Cardiac fibroblast (primary cell): Measurements from ENCODE around the gene ARL5C.
"Not testable (repeated sequence)": the region's sequence is repeated elsewhere in the genome, so short reads cannot be mapped to it uniquely, and the experiment has no call there.

Experiments used
- DNase-seq, 2 donors: peaks; one replicate each; pipeline versions ENCODE4 v3.0.0 to v3.0.0-alpha.2; 2010; ENCODE audit warnings: low read depth in 2 of 2
- H3K4me3 ChIP-seq, 2 donors: replicated peaks in 1 of 2; 1 replicate in 1 of 2; 2 replicates in 1 of 2; pipeline ENCODE4 v1.5.1; 2011; ENCODE audit warnings: low read depth in 2 of 2, low read length in 2 of 2, mild to moderate bottlenecking in 2 of 2, moderate library complexity in 1 of 2
- TF ChIP-seq, protein P1 (sequence below): IDR thresholded peaks from one replicate; pipeline ENCODE4 v1.5.1; 2011; ENCODE audit warnings: low read depth, mild to moderate bottlenecking, low read length, inconsistent platforms

The ARL5C gene

GRCh38 chr17:39122991-39123390 lies 43.0 kb downstream of the ARL5C start:
- no peak overlapping the region for H3K4me3 ChIP-seq
- DNase-seq: no peak
- TF ChIP-seq, protein P1, sequence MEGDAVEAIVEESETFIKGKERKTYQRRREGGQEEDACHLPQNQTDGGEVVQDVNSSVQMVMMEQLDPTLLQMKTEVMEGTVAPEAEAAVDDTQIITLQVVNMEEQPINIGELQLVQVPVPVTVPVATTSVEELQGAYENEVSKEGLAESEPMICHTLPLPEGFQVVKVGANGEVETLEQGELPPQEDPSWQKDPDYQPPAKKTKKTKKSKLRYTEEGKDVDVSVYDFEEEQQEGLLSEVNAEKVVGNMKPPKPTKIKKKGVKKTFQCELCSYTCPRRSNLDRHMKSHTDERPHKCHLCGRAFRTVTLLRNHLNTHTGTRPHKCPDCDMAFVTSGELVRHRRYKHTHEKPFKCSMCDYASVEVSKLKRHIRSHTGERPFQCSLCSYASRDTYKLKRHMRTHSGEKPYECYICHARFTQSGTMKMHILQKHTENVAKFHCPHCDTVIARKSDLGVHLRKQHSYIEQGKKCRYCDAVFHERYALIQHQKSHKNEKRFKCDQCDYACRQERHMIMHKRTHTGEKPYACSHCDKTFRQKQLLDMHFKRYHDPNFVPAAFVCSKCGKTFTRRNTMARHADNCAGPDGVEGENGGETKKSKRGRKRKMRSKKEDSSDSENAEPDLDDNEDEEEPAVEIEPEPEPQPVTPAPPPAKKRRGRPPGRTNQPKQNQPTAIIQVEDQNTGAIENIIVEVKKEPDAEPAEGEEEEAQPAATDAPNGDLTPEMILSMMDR: no peak

GRCh38 chr17:39121919-39122318 lies 44.0 kb downstream of the ARL5C start:
- H3K4me3 ChIP-seq, DNase-seq: not testable (repeated sequence)

DNA sequence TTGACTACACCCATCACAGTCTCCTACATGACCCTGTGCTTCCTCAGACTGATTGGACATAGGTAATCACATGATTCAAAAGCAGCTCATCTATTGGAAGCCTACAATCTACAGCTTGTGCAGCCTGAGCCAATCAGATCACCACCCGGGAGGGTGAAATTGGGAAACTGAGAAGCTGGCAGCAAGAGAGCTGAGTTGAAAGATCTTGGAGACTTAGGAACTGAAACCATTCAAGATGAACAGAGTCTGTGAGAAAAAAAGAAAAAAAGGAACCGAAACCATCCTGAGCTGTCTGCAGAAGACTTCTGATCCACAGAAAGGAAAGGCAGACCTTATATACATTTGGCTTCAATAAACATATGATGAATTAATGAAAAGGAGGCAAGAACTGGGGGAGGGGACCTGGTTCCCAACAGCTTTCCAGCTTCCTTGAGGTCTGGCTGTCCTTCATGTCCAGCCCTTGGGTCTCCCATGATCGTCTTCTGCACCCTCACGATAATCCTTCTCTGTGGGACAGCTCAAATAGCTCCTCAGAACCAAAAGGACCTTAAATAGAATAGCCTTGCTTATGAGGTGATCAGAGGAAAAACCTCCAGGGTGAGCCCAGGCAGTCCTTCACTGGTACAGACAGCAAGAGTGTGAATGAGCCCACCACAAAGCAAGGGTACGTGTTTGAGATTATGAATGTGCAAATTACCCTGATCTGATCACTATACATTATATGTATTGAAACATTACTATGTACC lies 47.1 kb downstream of the ARL5C start:
- DNase-seq: no peak
- TF ChIP-seq, protein P1: no peak
- no peak overlapping the region for H3K4me3 ChIP-seq

DNA sequence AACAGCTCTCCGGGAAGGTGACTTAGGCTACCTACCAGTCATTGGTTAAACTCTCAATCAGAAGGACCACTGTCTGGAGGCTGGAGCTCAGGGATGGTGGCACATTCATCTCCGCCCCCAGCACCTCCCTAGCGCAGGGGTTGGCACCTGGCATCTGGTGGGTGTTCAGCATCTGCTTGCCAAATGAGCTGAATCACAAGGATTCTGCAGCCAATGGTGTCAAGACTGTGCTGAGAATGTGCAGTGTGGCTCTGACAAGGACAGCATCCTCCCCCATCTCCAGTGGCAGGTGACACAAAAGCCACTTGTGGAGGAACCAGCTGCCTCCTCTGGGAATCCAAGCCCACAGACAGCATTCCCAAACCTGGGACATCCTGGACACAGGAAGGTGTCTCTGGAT lies 49.7 kb downstream of the ARL5C start:
- H3K4me3 ChIP-seq: no peak overlapping the region
- DNase-seq: no peak
- TF ChIP-seq, protein P1: no peak

GRCh38 chr17:39115135-39115534 lies 50.8 kb downstream of the ARL5C start:
- H3K4me3 ChIP-seq: no peak overlapping the region
- peak; percentile 26 to 40 for DNase-seq
- TF ChIP-seq, protein P1: no peak

DNA sequence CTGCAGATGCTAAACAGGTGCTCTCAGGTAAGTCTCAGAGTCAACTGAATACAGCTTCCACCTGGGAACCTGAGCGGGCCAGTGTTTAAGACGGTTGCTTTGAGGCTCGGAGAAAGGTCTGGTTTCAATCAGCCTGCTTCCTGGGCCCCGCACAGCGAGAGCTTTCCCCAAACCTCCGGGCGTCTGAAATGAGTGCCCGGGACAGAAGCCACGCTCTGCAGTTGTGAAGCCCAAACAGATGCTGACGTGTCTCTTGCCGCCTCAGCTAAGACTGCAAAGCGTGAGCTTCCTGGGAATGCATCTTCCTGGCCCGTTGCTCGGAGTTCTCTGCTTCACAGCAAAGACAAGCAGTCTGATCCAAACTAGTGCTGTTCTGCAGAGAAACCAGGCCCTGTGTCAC lies 51.2 kb downstream of the ARL5C start:
- DNase-seq: peak in 1 of 2 donors; percentile 36
- TF ChIP-seq, protein P1: no peak
- H3K4me3 ChIP-seq: no peak overlapping the region

DNA sequence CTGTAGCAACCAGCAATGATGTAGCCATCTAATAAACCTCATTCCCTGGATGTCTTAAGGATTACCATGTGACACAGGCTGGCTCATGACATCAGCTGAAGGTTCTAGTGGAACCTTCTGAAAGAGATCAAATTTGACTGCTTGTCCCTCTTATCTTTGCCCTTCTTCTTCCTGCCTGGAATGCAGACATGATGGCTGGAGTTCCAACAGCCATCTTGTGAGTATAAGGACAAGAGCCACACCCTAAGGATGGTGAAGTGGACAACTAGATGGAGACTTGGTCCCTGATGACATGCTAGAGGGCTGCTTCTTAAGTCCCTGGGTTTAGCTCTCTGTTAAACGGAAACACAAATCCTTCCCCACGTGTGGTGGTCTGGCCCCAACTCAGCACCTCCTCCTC lies 52.1 kb downstream of the ARL5C start:
- no peak for DNase-seq
- TF ChIP-seq, protein P1: no peak
- H3K4me3 ChIP-seq: no peak overlapping the region
